Measurements from ENCODE around the gene FGFR3. TPM values are rescaled to one million over a fixed set of nuclear protein-coding genes. Genes with fewer than 3 reads are reported as not detected.

Gene FGFR3
- 0.63 and 1.4 TPM in 2 replicates for total RNA-seq

GRCh38 chr4:1792832-1793495 lies at the start of gene FGFR3:
Gene FGFR3 (plus strand): TSS chr4:1793293. CDS start chr4:1793935, 642 bp downstream.

GRCh38 chr4:1856071-1856942 lies 63.2 kb downstream of the FGFR3 start, which contains the start of gene LETM1:
Gene LETM1 (minus strand): TSS chr4:1856156. CDS start chr4:1855950, 206 bp downstream.

Other genes with a start within 250 kb of the FGFR3 start
- 1.3 and 1.4 TPM in 2 replicates for gene FAM53A, start 109.0 kb upstream of the FGFR3 start, total RNA-seq
- 50.0 and 56.0 TPM in 2 replicates for gene SLBP, start 81.0 kb upstream of the FGFR3 start, total RNA-seq
- 18.5 and 22.5 TPM in 2 replicates for gene TMEM129, start 72.0 kb upstream of the FGFR3 start, total RNA-seq
- 11.0 and 23.0 TPM in 2 replicates for gene TACC3, start 71.8 kb upstream of the FGFR3 start, total RNA-seq
- gene LETM1, start 62.9 kb downstream of the FGFR3 start, total RNA-seq: 108 and 137 TPM in 2 replicates
- gene NSD2, start 78.1 kb downstream of the FGFR3 start, total RNA-seq: 47.7 and 54.8 TPM in 2 replicates
- 13.0 and 16.1 TPM in 2 replicates for gene NELFA, start 215.7 kb downstream of the FGFR3 start, total RNA-seq